HCT116 (cell line): ENCODE measurements around the gene GTF2H1. TPM values are rescaled to one million over a fixed set of nuclear protein-coding genes. Genes with fewer than 3 reads are reported as not detected.

Experiments used
- ATAC-seq: fragments of 200-7000 bp; cut with Tn5 transposase; 2 replicates; pipeline ENCODE4 v1.9.1; 2020; ENCODE audit warnings: mild to moderate bottlenecking, moderate library complexity
- BruUV-seq: library from RNA; stranded (reverse); fragments of 400-500 nt; replicated peaks from 2 replicates; lab custom pipeline; 2021; lab: Mats Ljungman, UMichigan
- CTCF ChIA-PET: fragments of 300-600 bp; sonication (Branson Sonifier 250); formaldehyde crosslinking; loops from one replicate; lab custom pipeline; 2021; ENCODE audit warnings: antibody characterized with exemption; lab: Charles Lee
- POLR2A ChIA-PET: fragments of 300-600, 350-600 bp; sonication (Branson Sonifier 250); formaldehyde crosslinking; loops from one replicate; lab custom pipeline; 2021; ENCODE audit warnings: antibody characterized with exemption; lab: Charles Lee
- RAD21 ChIA-PET, 2 experiments: fragments of 300-600 bp; sonication (Branson Sonifier 250); formaldehyde crosslinking; loops; one replicate each; lab custom pipeline; 2023; ENCODE audit warnings: low total read pairs in 2 of 2; ENCODE audit not compliant: uncharacterized antibody in 2 of 2, unreplicated experiment in 2 of 2, low non-redundant PET in 1 of 2; lab: Charles Lee
- DNase-seq: peaks from one replicate; pipeline ENCODE4 v3.0.0-alpha.2; 2010; ENCODE audit warnings: low read depth, low spot score
- H2AFZ ChIP-seq: fragments of 200-600 bp; shearing (Covaris generic), sonication (generic); 2 replicates; pipeline ENCODE4 v1.6.1; 2017; ENCODE audit warnings: low read depth, mixed run types, mixed read lengths, antibody characterized with exemption, low read length; ENCODE audit not compliant: poor library complexity, severe bottlenecking
- H3K27ac ChIP-seq: 2 replicates; pipeline ENCODE4 v1.5.1; 2012; ENCODE audit warnings: low read depth, low read length
- H3K27me3 ChIP-seq: fragments of 200-600 bp; sonication (generic); 2 replicates; pipeline ENCODE4 v1.6.1; 2016; ENCODE audit warnings: mixed run types, low read length, mixed read lengths; ENCODE audit not compliant: insufficient read depth
- H3K36me3 ChIP-seq, 2 experiments: fragments of 200-500 bp in 1 of 2; fragments of 200-600 bp in 1 of 2; sonication (Bioruptor generic) in 1 of 2; sonication (generic) in 1 of 2; 2 replicates each; pipeline versions ENCODE4 v1.5.1 to v1.6.1; 2014 to 2016; ENCODE audit warnings: low read length in 2 of 2, inconsistent platforms in 1 of 2, mixed read lengths in 1 of 2, mixed run types in 1 of 2; ENCODE audit not compliant: insufficient read depth in 2 of 2, control insufficient read depth in 1 of 2
- H3K4me1 ChIP-seq, 2 experiments: fragments of 200-600 bp in 1 of 2; sonication (generic) in 1 of 2; 2 replicates each; pipeline versions ENCODE4 v1.5.1 to v1.6.1; 2012 to 2017; ENCODE audit warnings: low read length in 2 of 2, inconsistent platforms in 1 of 2, mild to moderate bottlenecking in 1 of 2, mixed read lengths in 1 of 2, mixed run types in 1 of 2, moderate library complexity in 1 of 2; ENCODE audit not compliant: insufficient read depth in 2 of 2, control insufficient read depth in 1 of 2
- H3K4me2 ChIP-seq: fragments of 200-600 bp; sonication (generic); 2 replicates; pipeline ENCODE4 v1.6.1; 2017; ENCODE audit warnings: mixed run types, low read length, mixed read lengths
- H3K4me3 ChIP-seq, 2 experiments: fragments of 200-600 bp in 1 of 2; sonication (generic) in 1 of 2; replicated peaks in 1 of 2; 2 replicates each; pipeline ENCODE4 v1.5.1; 2011 to 2016; ENCODE audit warnings: low read length in 2 of 2, control low read depth in 1 of 2, low read depth in 1 of 2, mild to moderate bottlenecking in 1 of 2, mixed read lengths in 1 of 2, mixed run types in 1 of 2
- H3K79me2 ChIP-seq: fragments of 200-600 bp; sonication (generic); 2 replicates; pipeline ENCODE4 v1.6.1; 2017; ENCODE audit warnings: mild to moderate bottlenecking, mixed run types, low read length, moderate library complexity, mixed read lengths; ENCODE audit not compliant: insufficient read depth
- H3K9ac ChIP-seq: fragments of 200-600 bp; sonication (generic); 2 replicates; pipeline ENCODE4 v1.6.1; 2016; ENCODE audit warnings: low read length, mixed read lengths
- H3K9me2 ChIP-seq: fragments of 200-600 bp; sonication (generic), shearing (Covaris generic); 2 replicates; pipeline ENCODE4 v1.6.1; 2017; ENCODE audit warnings: mixed run types, mild to moderate bottlenecking, moderate library complexity; ENCODE audit not compliant: insufficient read depth
- H3K9me3 ChIP-seq, 2 experiments: fragments of 200-500 bp in 1 of 2; fragments of 200-600 bp in 1 of 2; sonication (Bioruptor generic) in 1 of 2; sonication (generic) in 1 of 2; 2 replicates each; pipeline ENCODE4 v1.6.1; 2014 to 2017; ENCODE audit warnings: low read length in 2 of 2, mixed read lengths in 2 of 2, inconsistent platforms in 1 of 2, low read depth in 1 of 2, mild to moderate bottlenecking in 1 of 2, mixed run types in 1 of 2, moderate library complexity in 1 of 2; ENCODE audit not compliant: control insufficient read depth in 1 of 2, insufficient read depth in 1 of 2
- H4K20me1 ChIP-seq: fragments of 200-600 bp; sonication (generic), shearing (Covaris generic); 2 replicates; pipeline ENCODE4 v1.6.1; 2017; ENCODE audit warnings: mixed run types, mild to moderate bottlenecking, moderate library complexity; ENCODE audit not compliant: insufficient read depth
- CBX3 ChIP-seq: IDR thresholded peaks from 2 replicates; pipeline ENCODE4 v1.6.1; 2012; ENCODE audit warnings: low read depth
- CEBPB ChIP-seq: IDR thresholded peaks from 2 replicates; pipeline ENCODE4 v1.6.1; 2012; ENCODE audit warnings: low read depth
- EGR1 ChIP-seq: IDR thresholded peaks from 2 replicates; pipeline ENCODE4 v1.6.1; 2012; ENCODE audit warnings: low read depth
- EZH2 ChIP-seq: fragments of 200-600 bp; sonication (generic); IDR thresholded peaks from 2 replicates; pipeline ENCODE4 v1.6.1; 2017; ENCODE audit warnings: antibody characterized with exemption, mixed run types
- FOSL1 ChIP-seq: IDR thresholded peaks from 2 replicates; pipeline ENCODE4 v1.6.1; 2012; ENCODE audit warnings: low read depth
- JUND ChIP-seq: IDR thresholded peaks from 2 replicates; pipeline ENCODE4 v1.6.1; 2012
- POLR2AphosphoS5 ChIP-seq: IDR thresholded peaks from 2 replicates; pipeline ENCODE4 v1.6.1; 2011; ENCODE audit warnings: mild to moderate bottlenecking, low read depth, low read length, moderate library complexity
- RAD21 ChIP-seq: IDR thresholded peaks from 2 replicates; pipeline ENCODE4 v1.6.1; 2012; ENCODE audit warnings: low read depth, mild to moderate bottlenecking
- SP1 ChIP-seq: IDR thresholded peaks from 2 replicates; pipeline ENCODE4 v1.6.1; 2012; ENCODE audit warnings: low read depth
- TCF7L2 ChIP-seq: IDR thresholded peaks from 2 replicates; pipeline ENCODE4 v1.7.0; 2011; ENCODE audit warnings: borderline replicate concordance, inconsistent platforms; ENCODE audit not compliant: insufficient read depth, insufficient read length; ENCODE audit errors: extremely low read depth
- YY1 ChIP-seq: IDR thresholded peaks from 2 replicates; pipeline ENCODE4 v1.6.1; 2011; ENCODE audit warnings: low read length, low read depth, moderate library complexity, mild to moderate bottlenecking; ENCODE audit not compliant: insufficient replicate concordance; ENCODE audit errors: extremely low read depth
- ZFX ChIP-seq: fragments of 450-650 bp; IDR thresholded peaks from 2 replicates; pipeline ENCODE4 v1.6.1; 2017
- intact Hi-C: fragments of 100-400 bp; cut with micrococcal nuclease; formaldehyde crosslinking; loops from 2 replicates; pipeline ENCODE4 v1.10.0; 2022
- total RNA-seq: library from RNA; stranded (reverse); gene quantifications from one replicate; pipeline ENCODE4 v1.2.1, GENCODE V29; 2021; ENCODE audit not compliant: unreplicated experiment
- TF ChIP-seq, protein P1 (sequence below): IDR thresholded peaks from 2 replicates; pipeline ENCODE4 v1.6.1; 2012
- TF ChIP-seq, protein P2 (sequence below): IDR thresholded peaks from 2 replicates; pipeline ENCODE4 v1.6.1; 2012; ENCODE audit warnings: low read depth
- TF ChIP-seq, protein P3 (sequence below), 3 experiments: fragments of 200-600 bp in 1 of 3; sonication (generic) in 1 of 3; IDR thresholded peaks in 2 of 3; conservative IDR thresholded peaks in 1 of 3; 2 replicates each; pipeline ENCODE4 v1.5.1; 2012 to 2017; ENCODE audit warnings: low read depth in 2 of 3, low read length in 2 of 3, antibody characterized with exemption in 1 of 3, borderline replicate concordance in 1 of 3, control low read depth in 1 of 3, mild to moderate bottlenecking in 1 of 3, mixed read lengths in 1 of 3, mixed run types in 1 of 3, moderate library complexity in 1 of 3; ENCODE audit not compliant: insufficient read depth in 1 of 3

GTF2H1 gene
- total RNA-seq, 1 experiment from 2014 or later: 37.3 TPM

DNA sequence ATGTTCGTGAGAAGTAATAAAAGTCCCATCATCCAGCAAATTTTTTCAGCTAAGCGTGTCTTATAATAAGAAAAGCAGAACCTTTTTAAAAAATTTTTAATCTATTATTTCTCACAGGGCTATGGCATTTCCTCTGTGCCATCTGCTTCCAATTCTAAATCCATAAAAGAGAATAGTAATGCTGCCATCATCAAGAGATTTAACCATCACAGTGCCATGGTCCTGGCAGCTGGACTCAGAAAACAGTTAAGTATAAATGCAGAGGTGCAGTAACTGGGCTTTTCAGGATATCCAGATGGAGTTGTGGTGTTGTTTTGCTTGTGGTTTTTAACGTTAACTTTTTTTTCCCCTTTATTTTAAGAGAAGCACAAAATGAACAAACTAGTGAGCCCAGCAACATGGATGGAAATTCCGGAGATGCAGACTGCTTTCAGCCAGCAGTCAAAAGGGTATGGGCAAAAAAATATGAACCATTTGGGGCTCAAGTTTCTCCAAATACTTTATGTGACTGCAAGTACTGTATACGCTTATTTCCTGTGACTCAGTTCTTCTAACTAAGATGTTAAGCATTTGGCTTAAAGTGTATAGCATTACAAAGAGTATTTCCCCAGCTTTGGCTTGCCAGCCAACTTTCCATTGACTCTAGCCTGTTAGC, 25.2 kb downstream of the GTF2H1 start:
- Histone ChIP-seq H4K20me1 (0 out of 2 replicates have a peak, but pooled peaks cover 4% of the 10 kb centered on the region), H2AFZ (no peak overlapping the region), H3K9me2 (no peaks in the 10 kb centered on the region), H3K27me3 (no peaks in the 10 kb centered on the region), H3K79me2 (no peaks in the 10 kb centered on the region), H3K4me3 (no peak overlapping the region), H3K9ac (no peak overlapping the region), H3K27ac (no peak overlapping the region), H3K36me3 (peaks cover 16 to 24% of the 10 kb centered on the region in 2 experiments), H3K4me1 (0 out of 4 replicates have a peak, but pooled peaks cover 0 to 3% of the 10 kb centered on the region in 2 experiments), H3K9me3 (no peaks in the 10 kb centered on the region), H3K4me2 (no peak overlapping the region)
- intact Hi-C loops: no loop called here
- TF ChIP-seq EGR1 (no peak), SP1 (no peak), FOSL1 (no peak), ZFX (no peak), TCF7L2 (no peak), YY1 (no peak), POLR2AphosphoS5 (no peak), CBX3 (no peak), EZH2 (no peak), RAD21 (no peak), CEBPB (no peak), JUND (no peak)
- TF ChIP-seq, protein P1, sequence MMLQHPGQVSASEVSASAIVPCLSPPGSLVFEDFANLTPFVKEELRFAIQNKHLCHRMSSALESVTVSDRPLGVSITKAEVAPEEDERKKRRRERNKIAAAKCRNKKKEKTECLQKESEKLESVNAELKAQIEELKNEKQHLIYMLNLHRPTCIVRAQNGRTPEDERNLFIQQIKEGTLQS: no peak
- TF ChIP-seq, protein P2, sequence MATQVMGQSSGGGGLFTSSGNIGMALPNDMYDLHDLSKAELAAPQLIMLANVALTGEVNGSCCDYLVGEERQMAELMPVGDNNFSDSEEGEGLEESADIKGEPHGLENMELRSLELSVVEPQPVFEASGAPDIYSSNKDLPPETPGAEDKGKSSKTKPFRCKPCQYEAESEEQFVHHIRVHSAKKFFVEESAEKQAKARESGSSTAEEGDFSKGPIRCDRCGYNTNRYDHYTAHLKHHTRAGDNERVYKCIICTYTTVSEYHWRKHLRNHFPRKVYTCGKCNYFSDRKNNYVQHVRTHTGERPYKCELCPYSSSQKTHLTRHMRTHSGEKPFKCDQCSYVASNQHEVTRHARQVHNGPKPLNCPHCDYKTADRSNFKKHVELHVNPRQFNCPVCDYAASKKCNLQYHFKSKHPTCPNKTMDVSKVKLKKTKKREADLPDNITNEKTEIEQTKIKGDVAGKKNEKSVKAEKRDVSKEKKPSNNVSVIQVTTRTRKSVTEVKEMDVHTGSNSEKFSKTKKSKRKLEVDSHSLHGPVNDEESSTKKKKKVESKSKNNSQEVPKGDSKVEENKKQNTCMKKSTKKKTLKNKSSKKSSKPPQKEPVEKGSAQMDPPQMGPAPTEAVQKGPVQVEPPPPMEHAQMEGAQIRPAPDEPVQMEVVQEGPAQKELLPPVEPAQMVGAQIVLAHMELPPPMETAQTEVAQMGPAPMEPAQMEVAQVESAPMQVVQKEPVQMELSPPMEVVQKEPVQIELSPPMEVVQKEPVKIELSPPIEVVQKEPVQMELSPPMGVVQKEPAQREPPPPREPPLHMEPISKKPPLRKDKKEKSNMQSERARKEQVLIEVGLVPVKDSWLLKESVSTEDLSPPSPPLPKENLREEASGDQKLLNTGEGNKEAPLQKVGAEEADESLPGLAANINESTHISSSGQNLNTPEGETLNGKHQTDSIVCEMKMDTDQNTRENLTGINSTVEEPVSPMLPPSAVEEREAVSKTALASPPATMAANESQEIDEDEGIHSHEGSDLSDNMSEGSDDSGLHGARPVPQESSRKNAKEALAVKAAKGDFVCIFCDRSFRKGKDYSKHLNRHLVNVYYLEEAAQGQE: no peak
- TF ChIP-seq, protein P3, sequence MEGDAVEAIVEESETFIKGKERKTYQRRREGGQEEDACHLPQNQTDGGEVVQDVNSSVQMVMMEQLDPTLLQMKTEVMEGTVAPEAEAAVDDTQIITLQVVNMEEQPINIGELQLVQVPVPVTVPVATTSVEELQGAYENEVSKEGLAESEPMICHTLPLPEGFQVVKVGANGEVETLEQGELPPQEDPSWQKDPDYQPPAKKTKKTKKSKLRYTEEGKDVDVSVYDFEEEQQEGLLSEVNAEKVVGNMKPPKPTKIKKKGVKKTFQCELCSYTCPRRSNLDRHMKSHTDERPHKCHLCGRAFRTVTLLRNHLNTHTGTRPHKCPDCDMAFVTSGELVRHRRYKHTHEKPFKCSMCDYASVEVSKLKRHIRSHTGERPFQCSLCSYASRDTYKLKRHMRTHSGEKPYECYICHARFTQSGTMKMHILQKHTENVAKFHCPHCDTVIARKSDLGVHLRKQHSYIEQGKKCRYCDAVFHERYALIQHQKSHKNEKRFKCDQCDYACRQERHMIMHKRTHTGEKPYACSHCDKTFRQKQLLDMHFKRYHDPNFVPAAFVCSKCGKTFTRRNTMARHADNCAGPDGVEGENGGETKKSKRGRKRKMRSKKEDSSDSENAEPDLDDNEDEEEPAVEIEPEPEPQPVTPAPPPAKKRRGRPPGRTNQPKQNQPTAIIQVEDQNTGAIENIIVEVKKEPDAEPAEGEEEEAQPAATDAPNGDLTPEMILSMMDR (IDR thresholded peaks at IDR 0.05 in 2 of 3, conservative IDR thresholded peaks at IDR 0.05 in 1 of 3; ENCODE audit: borderline replicate concordance in 1 of 3, insufficient read depth in 1 of 3, low read depth in 2 of 3, low read length in 2 of 3): no peak
- ATAC-seq (no peak), DNase-seq (no peak)
- CTCF ChIA-PET: no interaction called here
- RAD21 ChIA-PET: no interaction called here
- no TSS peak for BruUV-seq
- POLR2A ChIA-PET: no interaction called here
